GM21717 (cell line): ENCODE measurements around the gene HNRNPA0.

Experiments
- ATAC-seq: cut with Tn5 transposase; IDR thresholded peaks from one replicate; pipeline ENCODE4 v1.9.1; 2021; ENCODE audit warnings: mild to moderate bottlenecking, moderate library complexity; ENCODE audit not compliant: unreplicated experiment

Gene HNRNPA0

DNA sequence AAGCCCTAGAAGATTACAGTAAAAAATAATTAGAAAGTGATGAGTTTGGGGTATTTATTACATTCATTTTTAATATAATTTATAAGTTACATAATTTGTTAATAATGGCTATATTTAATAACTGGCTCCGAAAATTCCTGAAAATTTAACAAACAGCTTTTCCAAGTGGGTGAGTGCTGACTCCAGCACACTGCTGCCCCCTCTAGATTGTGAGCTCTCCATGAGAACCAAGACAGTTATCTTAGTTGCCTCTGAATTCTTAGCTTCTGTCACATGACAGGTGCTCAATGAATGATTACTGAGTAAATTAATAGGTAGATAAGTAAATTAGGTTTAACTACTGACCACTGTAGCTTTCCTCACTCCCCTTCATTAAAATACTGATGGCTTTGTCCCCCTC is 26.1 kb downstream of the HNRNPA0 start:
- ATAC-seq: no peak

DNA sequence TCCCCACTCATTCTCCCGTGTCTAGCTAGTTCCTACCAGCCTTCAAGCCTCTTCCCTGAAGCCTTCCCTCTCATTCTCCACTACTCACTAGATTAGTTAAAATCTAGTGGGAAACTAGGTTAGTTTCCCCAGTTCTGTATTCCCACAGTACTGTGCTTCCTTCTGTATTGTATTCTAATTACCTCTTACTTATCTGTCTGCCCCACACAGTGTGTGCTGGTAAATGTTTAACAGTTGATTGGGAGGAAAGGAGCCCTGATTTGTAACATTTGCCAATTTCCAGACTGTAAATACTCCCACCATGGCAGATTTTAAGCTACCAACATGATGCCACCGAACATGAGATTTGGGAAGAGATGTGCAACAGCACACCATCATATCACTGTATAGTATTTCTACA is 26.5 kb downstream of the HNRNPA0 start:
- no peak for ATAC-seq

DNA sequence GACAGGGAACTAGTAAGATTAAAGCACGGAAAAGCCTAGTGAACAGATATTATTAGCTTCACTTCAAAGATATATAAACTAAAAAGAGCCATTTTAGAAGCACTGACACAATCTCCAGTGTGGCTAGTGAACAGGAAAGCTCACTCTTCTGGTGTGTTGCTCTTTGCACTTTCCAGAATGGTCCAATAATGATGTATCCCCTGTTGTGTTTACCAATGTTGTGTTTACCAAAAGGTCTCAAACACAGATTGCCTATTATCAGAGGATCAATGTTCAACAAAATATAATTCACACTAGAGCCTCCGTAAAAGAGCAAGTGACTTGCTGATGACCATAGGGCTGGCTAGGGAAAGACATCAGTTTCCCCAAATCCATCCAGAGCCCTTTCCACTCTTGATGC is 29.9 kb downstream of the HNRNPA0 start:
- no peak for ATAC-seq

DNA sequence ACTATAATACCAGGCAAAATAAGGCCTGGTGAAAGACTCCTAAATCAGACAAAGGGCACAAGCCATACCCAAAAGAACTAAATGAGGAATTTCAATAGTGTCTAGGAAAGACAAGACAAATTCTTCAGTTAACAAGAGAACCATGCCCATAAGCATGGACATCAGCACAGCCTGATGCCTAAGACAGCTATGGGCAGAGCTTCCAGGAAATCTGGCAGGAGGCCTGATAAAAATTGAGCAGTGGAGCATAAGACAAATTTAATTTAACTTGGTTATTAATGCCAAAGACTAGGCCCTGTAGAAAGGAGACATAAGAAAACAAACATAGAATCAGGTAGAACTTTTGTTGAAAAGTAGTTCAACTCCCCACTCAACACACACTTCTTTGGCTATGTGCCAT is 35.6 kb downstream of the HNRNPA0 start:
- ATAC-seq: no peak

DNA sequence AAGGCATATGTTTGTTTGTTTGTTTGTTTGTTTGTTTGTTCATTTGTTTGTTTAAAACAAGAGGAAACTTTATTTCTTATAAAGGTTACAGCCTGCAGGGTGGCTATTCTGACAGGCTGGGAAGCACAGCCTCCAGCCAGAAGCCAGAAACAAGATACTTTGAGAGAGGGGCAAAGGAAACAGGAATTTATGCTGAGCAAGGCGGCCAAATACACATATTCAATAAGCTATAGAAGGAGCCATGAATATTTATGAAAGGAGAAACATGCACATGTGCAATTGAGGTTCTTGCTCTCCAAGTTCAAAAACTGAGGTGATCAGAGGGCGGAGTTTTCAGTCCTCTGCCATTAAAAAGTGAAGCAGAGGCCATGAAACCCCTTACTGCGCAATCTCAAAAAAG is 37.8 kb downstream of the HNRNPA0 start:
- ATAC-seq: no peak

DNA sequence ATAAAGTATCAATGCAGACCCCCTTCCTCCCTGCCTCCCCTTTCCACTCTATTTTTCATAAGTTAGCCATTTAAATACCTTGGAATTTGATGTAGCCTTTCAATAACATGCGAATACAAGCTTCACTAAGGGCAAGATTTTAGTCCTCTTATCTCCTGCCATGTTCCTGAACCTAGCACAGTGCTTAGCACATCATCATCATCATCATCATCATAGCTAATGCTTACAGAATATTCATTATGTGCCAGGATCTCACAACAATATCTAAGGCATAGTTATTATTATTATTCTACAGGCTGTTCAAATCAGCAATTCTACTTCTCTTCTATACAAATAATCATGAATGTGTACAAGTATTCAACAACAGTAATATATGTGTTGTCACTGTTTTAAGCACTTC is 38.7 kb downstream of the HNRNPA0 start:
- ATAC-seq: no peak

DNA sequence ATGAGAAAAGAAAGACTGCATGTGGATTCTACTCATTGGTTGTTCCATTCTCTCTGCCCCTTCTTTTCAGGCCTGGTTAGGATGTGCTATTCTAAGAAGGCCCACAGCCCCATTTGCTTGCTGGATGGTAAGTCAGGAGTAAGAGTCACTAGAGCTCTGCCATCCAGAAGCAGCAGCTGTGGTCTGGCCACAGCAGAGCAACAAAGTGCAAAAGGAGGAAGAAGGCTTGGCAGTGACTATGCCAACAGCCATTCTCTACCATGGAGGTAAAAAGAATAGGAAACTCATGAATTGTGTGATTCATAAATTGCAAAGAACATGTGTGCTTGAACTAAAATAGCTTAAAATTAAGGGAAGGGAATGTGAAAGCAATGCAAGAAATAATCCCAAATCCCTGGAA is 39.2 kb downstream of the HNRNPA0 start:
- no peak for ATAC-seq

DNA sequence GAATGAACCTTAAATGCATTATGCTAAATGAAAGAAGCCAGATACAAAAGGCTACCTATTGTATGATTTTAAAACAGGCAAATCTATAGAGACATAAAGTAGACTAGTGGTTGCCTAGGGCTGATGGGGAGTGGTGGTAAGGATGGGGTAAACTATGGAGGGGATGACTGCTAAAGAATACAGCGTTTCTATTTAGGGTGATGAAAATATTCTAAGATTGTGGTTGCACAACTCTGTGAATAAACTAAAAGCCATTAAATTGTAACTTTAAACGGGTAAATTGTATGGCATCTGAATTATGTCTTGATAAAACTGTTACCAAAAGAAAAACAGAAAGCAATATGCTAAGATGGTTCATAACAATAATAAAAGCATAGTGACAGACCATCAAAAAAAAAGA is 39.7 kb downstream of the HNRNPA0 start:
- ATAC-seq: no peak

DNA sequence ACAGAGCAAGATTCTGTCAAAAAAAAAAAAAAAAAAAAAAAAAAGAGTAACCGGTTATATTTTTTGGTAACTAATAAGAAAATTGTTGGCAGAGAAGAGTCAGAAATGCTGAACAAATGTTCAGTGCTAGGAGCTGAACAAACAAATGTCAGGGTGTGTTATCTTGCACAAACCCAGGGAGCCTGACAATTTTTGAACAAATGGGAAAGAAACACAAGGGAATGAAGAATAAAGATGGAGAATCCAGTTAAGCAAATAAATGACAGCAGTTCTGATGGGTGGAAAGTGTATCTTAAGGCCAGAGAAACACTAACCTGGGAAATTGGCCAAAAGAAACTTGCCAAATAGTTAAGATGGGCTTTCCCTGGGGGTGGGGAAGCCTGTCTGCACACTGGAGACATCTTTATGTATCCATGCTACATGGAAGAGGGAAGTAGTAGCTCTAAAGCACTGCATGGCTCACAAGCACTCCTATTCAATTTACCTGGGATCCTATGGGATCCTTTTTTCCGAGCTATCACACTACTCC is 42.0 kb downstream of the HNRNPA0 start:
- ATAC-seq: no peak

DNA sequence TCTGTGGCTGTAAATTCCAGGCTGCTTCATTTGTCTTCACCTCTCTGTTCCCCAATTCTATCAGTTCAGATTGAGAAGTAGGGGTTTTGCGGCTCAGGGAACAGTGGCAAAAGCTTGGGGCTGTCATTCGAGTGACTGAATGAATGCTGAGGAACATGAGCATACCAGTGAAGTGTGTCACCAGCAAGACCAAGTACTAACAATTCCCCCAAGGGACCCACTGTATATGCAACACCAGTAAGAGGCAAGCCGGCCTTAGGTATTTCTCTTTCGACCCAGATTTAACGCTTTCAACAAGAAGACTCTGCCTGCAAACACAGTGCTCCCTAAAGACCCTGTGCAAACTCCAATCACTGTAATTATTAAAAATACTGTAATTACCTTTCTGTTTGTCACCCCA is 44.1 kb downstream of the HNRNPA0 start:
- no peak for ATAC-seq

DNA sequence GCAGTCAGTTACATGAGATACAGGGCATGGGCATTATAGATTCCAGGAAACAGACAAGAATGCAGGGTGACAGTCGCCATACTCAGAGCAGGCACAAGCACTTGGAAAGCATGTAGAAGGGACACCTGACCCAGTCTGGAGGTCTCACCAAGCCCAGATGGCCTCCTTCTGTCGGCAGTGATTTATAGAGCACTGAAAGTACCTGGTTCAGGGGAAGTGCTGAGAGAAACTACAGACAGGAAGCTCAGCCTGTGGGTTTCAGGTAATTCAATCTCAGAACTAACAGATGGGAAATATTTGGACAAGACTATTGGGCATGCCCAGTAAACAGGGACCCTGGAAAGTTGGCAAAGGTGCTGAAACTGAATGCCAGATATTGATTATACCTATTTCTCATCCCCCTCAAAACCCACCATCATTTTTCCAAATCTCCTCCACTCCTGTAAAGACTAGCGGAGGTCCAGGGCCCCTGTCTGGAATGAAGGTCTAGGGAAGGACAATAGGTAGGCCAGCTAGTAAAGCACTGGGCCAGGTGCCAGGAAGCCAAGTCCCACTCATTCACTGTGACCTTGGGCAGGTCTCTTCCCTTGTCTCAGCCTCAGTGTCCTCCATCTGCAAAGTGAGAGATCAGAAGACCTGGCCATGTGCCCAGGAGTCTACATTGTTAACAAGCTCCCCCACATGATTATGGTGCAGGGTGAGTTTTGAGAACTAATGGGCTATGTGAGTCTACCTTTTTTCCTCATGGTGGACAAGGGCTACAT is 45.2 kb downstream of the HNRNPA0 start:
- ATAC-seq: no peak

DNA sequence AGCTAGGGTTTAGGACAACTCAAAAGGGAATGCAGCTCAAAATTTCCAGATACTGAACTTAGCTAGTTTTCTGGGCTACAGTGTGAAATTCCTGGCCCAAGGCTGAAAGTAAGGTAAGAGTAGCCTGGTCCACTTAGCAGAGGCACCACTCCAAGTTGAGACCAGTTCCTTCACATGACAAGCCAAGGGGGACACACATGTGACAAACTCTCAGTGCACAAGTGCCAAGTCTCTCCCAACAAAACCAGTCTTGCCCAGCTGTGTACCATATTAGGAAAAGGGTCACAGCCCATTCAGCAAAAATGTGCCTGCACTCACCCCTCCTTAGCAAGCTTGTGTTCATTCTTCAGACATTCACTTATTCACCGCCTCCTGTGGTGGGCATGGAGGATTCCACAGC is 46.1 kb downstream of the HNRNPA0 start:
- no peak for ATAC-seq

DNA sequence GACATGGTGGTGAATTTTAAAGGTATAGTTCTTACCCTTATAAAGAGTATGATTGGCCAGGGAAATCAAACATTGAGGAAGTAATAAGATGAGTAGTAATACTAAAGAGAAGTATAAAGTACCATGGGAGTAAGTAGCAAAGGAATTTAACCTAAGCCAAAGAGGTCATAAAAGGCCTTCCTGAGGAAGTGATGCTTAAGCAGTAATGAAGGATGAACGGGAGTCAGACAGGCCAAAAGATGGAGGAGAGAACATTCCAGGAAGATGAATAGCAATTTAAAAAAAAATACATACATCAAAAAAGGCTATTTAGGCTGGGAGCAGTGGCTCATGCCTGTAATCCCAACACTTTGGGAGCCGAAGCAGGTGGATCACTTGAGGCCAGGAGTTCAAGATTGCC is 47.3 kb downstream of the HNRNPA0 start:
- ATAC-seq: no peak

DNA sequence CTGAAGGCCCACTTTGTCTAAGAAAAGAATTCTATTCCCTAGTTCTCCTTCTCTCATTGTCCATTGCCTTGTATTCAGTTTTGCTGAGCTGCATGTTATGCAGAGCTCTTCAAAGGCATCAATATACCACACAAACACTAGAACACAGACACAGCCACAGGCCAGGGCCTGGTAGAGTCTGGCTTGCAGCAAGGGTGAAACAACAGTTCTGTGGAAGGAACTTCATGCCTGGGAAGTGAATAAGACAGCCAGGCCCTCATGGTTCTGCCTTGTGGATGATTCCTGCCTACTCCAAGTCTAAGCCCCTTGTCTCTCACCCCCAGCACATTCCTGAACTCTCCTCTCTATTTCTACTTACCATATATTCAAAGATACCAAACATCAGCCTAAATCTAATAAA is 49.1 kb downstream of the HNRNPA0 start:
- ATAC-seq: no peak

DNA sequence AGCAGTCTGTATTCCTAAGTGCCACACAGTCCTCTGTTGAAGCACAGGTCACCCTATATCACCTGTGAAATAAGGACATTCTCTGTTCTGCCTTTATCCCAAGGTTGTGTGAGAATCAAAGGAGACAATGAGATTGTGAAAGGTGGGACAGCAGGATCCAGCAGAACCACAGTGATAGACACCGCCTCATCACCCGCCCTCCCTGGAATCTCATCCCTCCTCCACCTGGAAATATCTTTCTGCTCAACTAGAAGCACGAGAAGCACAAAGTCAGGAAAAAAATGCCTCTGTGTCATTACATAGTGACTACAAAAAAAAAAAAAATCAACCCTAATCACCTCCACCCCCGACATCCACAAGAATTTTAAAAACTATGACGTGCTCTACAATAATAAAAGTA is 50.6 kb downstream of the HNRNPA0 start:
- ATAC-seq: no peak

DNA sequence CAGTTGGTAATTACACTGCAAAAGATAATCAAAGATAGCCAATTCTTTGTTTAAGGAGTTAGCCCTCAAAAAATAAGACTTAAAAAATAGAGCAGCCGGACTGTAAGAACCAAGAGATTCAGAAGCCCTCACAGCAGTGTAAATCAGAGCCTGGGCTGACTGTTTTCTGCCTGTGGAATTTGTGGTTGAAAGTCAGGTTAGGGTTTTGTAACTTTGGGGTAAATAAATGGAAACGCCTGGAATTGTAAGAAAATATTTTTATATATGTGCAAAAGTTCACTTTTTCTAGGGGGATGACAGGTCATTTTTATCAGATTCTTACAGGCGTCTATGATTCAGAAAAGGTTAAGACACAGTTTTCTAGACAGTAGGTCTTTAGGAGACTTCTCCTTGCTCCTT is 53.9 kb downstream of the HNRNPA0 start:
- ATAC-seq: no peak

DNA sequence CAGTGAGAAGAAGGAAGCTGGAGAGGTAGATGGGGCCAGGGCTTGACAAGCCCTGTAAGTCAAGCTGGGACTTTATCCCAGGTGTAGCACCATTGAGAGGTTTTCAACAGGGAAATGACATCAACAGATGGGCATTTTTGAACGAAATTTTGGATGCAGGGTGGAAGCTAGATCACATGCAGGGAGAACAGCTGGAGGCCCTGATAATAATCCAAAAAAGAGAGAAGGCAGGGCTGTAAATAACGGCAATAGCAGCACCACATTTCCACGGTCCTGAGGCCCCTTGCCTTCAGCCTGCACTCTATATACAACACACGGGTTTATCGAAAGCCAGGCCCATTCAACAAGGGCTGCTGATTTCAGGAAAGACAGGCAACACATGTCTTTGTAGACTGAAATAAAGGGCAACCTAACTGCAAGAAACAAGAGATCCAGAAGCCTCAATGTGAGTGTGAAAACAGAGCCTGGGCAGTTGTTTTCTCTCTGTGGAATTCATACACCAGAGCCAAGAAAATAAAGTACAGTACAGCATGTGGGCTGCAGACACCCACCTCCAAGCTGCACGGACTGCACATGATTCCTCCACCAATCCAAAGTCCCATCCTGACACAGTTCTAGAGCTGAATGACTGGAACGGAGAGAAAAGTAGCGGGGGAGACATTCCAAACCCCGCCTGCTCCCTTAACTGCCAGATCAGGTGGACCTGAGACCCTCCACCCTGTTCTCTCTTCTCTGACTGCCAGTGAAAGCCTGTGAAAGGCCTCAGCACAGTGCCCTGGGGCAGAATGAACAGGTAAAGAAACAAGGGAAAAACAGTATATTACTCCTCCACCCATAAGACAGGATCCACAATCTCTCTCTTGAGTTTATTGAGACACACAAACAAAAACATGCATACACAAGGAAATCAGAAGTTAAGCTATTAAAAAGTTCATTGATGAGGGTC is 54.6 kb downstream of the HNRNPA0 start:
- no peak for ATAC-seq

DNA sequence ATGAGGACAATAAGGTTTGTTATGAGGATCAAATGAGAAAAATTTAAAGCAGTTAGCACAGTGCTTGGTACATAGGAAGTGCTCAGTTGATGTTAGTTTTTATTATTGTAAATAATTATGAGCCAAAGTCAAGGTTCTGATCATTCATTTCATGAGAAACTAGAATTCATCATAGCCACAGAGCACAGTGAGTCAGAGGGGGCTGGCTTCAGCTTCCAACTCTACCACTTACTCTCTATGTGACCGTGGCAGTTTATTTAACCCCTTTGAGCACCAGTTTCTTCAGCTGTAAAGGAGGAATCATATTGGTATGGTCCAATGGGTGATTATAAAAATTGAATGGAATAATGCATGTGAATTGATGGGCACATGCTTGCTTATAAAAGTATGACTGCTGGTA is 57.7 kb downstream of the HNRNPA0 start:
- no peak for ATAC-seq

DNA sequence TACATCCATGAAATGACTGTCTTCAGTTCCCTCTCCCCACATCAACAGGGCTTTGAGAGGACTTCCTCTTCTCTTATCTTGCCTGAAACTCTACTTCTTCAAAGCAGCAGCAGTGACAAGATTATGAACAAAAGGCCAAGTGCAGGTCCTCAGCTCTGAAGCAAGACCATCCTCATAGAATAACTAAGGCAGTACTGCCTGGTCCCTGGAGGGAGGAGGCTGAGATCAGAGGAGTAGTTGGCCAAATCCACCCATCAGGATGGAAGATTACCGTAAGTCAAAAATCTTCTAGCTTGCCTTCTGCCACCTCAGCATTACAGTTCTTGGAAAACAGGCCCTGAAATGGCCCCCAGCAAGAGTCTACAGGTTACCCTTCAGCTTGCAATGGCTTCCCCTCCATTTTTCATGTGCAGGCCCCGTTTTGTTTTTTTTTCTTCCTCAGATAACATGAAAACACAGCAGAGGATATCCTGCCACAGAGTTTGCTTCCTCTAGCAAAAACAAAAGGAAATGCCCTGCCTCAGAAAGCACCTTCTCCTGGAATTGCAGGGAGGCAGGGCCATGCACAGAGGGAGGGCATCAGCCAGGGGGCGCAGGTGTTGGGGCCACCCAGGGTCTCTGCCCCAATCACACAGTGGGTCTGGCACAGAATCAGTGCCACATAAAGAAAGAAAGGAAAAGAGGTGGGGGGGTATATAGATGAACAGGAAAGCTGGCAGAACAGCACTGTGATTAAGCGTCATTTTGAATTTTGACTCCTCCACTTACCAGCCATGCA is 58.3 kb downstream of the HNRNPA0 start:
- ATAC-seq: no peak
